Loucy (cell line): ENCODE data around the gene ERBIN.

Experiments used
- EZH2phosphoT487 ChIP-seq: fragments of 200-600 bp; IDR thresholded peaks from 2 replicates; pipeline ENCODE4 v1.6.1; 2018; ENCODE audit warnings: antibody characterized with exemption, mild to moderate bottlenecking, moderate library complexity, borderline replicate concordance
- TF ChIP-seq, protein P1 (sequence below): fragments of 200-600 bp; sonication (generic); conservative IDR thresholded peaks from 2 replicates; pipeline ENCODE4 v1.5.1; 2014; ENCODE audit warnings: mild to moderate bottlenecking, antibody characterized with exemption, low read length

DNA sequence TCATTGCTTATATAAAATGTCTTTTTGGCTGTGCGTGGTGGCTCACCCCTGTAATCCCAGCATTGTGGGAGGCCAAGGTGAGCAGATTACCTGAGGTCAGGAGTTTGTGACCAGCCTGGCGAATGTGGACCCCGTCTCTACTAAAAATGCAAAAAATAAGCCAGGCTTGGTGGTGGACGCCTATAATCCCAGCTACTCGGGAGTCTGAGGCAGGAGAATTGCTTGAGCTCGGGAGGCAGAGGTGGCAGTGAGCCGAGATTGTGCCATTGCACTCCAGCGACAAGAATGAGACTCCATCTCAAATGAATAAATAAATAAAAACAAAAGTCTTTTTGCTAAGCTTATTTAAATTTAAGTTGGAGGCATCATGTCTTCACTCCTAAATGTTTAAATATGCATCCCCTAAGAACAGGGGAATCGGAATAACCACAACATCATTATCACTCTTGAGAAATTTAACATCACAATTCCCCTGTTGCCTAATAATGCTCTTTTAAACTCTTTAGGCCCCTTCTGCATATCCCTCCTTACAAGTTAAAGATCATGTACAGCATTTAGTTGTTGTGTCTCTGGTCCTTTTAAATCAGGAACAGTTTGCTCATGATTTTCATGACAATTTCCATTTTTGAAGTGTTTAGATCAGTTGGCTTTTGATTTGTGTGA is 72.8 kb downstream of the ERBIN start:
- TF ChIP-seq, protein P1, sequence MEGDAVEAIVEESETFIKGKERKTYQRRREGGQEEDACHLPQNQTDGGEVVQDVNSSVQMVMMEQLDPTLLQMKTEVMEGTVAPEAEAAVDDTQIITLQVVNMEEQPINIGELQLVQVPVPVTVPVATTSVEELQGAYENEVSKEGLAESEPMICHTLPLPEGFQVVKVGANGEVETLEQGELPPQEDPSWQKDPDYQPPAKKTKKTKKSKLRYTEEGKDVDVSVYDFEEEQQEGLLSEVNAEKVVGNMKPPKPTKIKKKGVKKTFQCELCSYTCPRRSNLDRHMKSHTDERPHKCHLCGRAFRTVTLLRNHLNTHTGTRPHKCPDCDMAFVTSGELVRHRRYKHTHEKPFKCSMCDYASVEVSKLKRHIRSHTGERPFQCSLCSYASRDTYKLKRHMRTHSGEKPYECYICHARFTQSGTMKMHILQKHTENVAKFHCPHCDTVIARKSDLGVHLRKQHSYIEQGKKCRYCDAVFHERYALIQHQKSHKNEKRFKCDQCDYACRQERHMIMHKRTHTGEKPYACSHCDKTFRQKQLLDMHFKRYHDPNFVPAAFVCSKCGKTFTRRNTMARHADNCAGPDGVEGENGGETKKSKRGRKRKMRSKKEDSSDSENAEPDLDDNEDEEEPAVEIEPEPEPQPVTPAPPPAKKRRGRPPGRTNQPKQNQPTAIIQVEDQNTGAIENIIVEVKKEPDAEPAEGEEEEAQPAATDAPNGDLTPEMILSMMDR, result no peak
- no peak for TF ChIP-seq EZH2phosphoT487
